Erythroblast (primary cell): Measurements from ENCODE around the gene PCMTD2.

Experiments
- DNase-seq, 2 experiments: peaks; one replicate each; lab custom pipeline; 2025; lab: John Stamatoyannopoulos, UW
- GATA1 ChIP-seq: IDR thresholded peaks from 2 replicates; pipeline ENCODE4 v1.6.1; 2011; ENCODE audit warnings: low read depth, mild to moderate bottlenecking, control low read depth, low read length, moderate library complexity
- POLR2A ChIP-seq: IDR thresholded peaks from 2 replicates; pipeline ENCODE4 v1.6.1; 2011; ENCODE audit warnings: mild to moderate bottlenecking, low read length

Gene PCMTD2

GRCh38 chr20:64247970-64248841 lies 7.3 kb upstream of the PCMTD2 start:
- no peak for DNase-seq
- TF ChIP-seq GATA1 (no peak), POLR2A (no peak)

GRCh38 chr20:64250027-64250426 lies 5.5 kb upstream of the PCMTD2 start:
- DNase-seq: no peak
- TF ChIP-seq GATA1: no peak
- TF ChIP-seq POLR2A: no peak

GRCh38 chr20:64253000-64253383 lies 2.6 kb upstream of the PCMTD2 start:
- DNase-seq: no peak
- no peak for TF ChIP-seq POLR2A
- TF ChIP-seq GATA1: no peak

GRCh38 chr20:64253443-64253842 lies 2.1 kb upstream of the PCMTD2 start:
- no peak for TF ChIP-seq GATA1
- TF ChIP-seq POLR2A: no peak
- DNase-seq: no peak

- no peak for DNase-seq
- TF ChIP-seq GATA1 (no peak), POLR2A (no peak)
These were observed 1.4 kb upstream of the PCMTD2 start for GRCh38 chr20:64254156-64254555.

GRCh38 chr20:64254571-64255360 lies 782 bp upstream of the PCMTD2 start:
- TF ChIP-seq POLR2A (no peak), GATA1 (no peak)
- DNase-seq: no peak

- peak; percentile 42 to 67 for DNase-seq
- TF ChIP-seq GATA1: no peak
- TF ChIP-seq POLR2A: no peak
These were observed 861 bp downstream of the PCMTD2 start for GRCh38 chr20:64256282-64256935.

- TF ChIP-seq POLR2A (no peak), GATA1 (no peak)
- DNase-seq: peak in 1 of 2 experiments; percentile 26
These were observed 1.7 kb downstream of the PCMTD2 start for GRCh38 chr20:64257107-64257757.

- TF ChIP-seq GATA1: no peak
- no peak for TF ChIP-seq POLR2A
- DNase-seq: no peak
These were observed 2.7 kb downstream of the PCMTD2 start for GRCh38 chr20:64258071-64258823.

- DNase-seq: no peak
- TF ChIP-seq GATA1 (no peak), POLR2A (no peak)
These were observed 4.7 kb downstream of the PCMTD2 start for GRCh38 chr20:64260239-64260638.

- DNase-seq: no peak
- TF ChIP-seq GATA1: no peak
- no peak for TF ChIP-seq POLR2A
These were observed 5.6 kb downstream of the PCMTD2 start for GRCh38 chr20:64261138-64261537.

- no peak for TF ChIP-seq POLR2A
- TF ChIP-seq GATA1: no peak
These were observed 8.5 kb downstream of the PCMTD2 start for GRCh38 chr20:64264091-64264490.

GRCh38 chr20:64265201-64265600 lies 9.7 kb downstream of the PCMTD2 start:
- TF ChIP-seq GATA1 (no peak), POLR2A (no peak)
- DNase-seq: no peak

More at GRCh38 chr20:64264091-64264490, 8.5 kb downstream of the PCMTD2 start:
- DNase-seq: no peak
